Upper lobe of right lung (tissue), 1 donor: ENCODE data around the gene CAPN10. TPM values are rescaled to one million over a fixed set of nuclear protein-coding genes. Genes with fewer than 3 reads are reported as not detected.
A peak's percentile ranks its signal among the peaks of the same experiment; 100 is the strongest.

ENCODE experiments used
- ATAC-seq: fragments of 200-7000 bp; cut with Tn5 transposase; one replicate; pipeline ENCODE4 v1.9.1; 2020; ENCODE audit warnings: mild to moderate bottlenecking, moderate library complexity
- DNase-seq: peaks from one replicate; pipeline ENCODE4 v3.0.0-alpha.2; 2020
- H3K27ac ChIP-seq: fragments of 200-600 bp; one replicate; pipeline ENCODE4 v1.8.0; 2022
- H3K27me3 ChIP-seq: fragments of 200-600 bp; one replicate; pipeline ENCODE4 v1.8.0; 2022; ENCODE audit warnings: mild to moderate bottlenecking
- H3K36me3 ChIP-seq: fragments of 200-600 bp; one replicate; pipeline ENCODE4 v1.8.0; 2022
- H3K4me1 ChIP-seq: fragments of 200-600 bp; one replicate; pipeline ENCODE4 v1.8.0; 2022
- H3K4me3 ChIP-seq: fragments of 200-600 bp; one replicate; pipeline ENCODE4 v1.8.0; 2022; ENCODE audit warnings: mild to moderate bottlenecking
- H3K9me3 ChIP-seq: fragments of 200-600 bp; one replicate; pipeline ENCODE4 v1.8.0; 2022
- CTCF ChIP-seq: fragments of 200-600 bp; IDR thresholded peaks from one replicate; pipeline ENCODE4 v1.8.0; 2022; ENCODE audit warnings: antibody characterized with exemption
- intact Hi-C: fragments of 100-400 bp; cut with DNase I; formaldehyde crosslinking; loops from one replicate; pipeline ENCODE4 v1.11.0; 2022
- total RNA-seq: library from RNA; stranded (reverse); fragmentation: NEBNext Ultra II Directional; extraction: Animal tissue kit (Norgen Biotek cat#: 25700); gene quantifications from one replicate; pipeline ENCODE4 v1.2.1, GENCODE V29; 2021
- donor health status: DM: no; HTN: yes; CAD: no; lungs with severe emphysema.

Gene CAPN10
- total RNA-seq, 1 donor from 2014 or later = 31.8 TPM

DNA sequence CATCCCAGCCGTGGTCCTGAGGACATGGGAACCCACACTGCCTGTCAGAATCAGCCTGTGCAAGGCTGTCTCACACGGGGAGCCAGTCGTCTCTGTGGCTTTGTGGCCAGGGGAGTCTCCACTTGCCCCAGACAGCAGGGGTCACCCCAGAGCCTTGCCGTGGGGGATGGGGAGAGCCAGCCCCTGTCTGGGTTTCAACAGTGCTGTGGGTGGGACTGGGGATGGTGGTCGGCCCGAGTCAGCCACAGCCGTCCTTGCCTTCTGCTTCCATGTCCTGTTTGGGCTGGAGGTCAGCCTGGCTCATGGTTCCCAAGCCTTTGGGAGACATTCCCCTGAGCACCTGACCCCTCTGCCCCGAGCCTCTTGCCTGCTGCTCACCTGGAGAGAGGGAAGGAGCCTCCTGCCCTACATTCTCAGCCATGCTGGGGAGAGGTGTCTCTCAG, 58.3 kb downstream of the CAPN10 start:
- no peaks in the 10 kb centered on the region for H3K9me3 ChIP-seq
- H3K36me3 ChIP-seq = no peaks in the 10 kb centered on the region
- DNase-seq (peak; percentile 38), ATAC-seq (no peak)
- no peak overlapping the region for H3K4me3 ChIP-seq
- H3K27ac ChIP-seq = no peak overlapping the region
- H3K27me3 ChIP-seq = peaks cover 29% of the 10 kb centered on the region
- intact Hi-C loops = no loop called here
- TF ChIP-seq CTCF = no peak
- no peaks in the 10 kb centered on the region for H3K4me1 ChIP-seq

GRCh38 chr2:240645346-240645745, 58.8 kb downstream of the CAPN10 start:
- Histone ChIP-seq H3K36me3 (no peaks in the 10 kb centered on the region), H3K27me3 (peaks cover 32% of the 10 kb centered on the region), H3K27ac (no peak overlapping the region), H3K4me3 (no peak overlapping the region), H3K9me3 (no peaks in the 10 kb centered on the region), H3K4me1 (no peaks in the 10 kb centered on the region)
- ATAC-seq (no peak), DNase-seq (peak; percentile 46)
- intact Hi-C loops = no loop called here
- TF ChIP-seq CTCF = no peak

- Histone ChIP-seq H3K36me3 (no peaks in the 10 kb centered on the region), H3K4me3 (no peak overlapping the region), H3K27ac (no peak overlapping the region), H3K9me3 (no peaks in the 10 kb centered on the region), H3K27me3 (peaks cover 36% of the 10 kb centered on the region), H3K4me1 (no peaks in the 10 kb centered on the region)
- intact Hi-C loops = no loop called here
- TF ChIP-seq CTCF = no peak
- ATAC-seq (no peak), DNase-seq (peak; percentile 47)
Observed at GRCh38 chr2:240645801-240646175, 59.3 kb downstream of the CAPN10 start.

- ATAC-seq (no peak), DNase-seq (no peak)
- intact Hi-C loops = no loop called here
- Histone ChIP-seq H3K27ac (no peak overlapping the region), H3K27me3 (peaks cover 38% of the 10 kb centered on the region), H3K9me3 (no peaks in the 10 kb centered on the region), H3K4me1 (no peaks in the 10 kb centered on the region), H3K36me3 (no peaks in the 10 kb centered on the region), H3K4me3 (no peak overlapping the region)
- no peak for TF ChIP-seq CTCF
Observed at GRCh38 chr2:240646176-240646899, 59.8 kb downstream of the CAPN10 start.

DNA sequence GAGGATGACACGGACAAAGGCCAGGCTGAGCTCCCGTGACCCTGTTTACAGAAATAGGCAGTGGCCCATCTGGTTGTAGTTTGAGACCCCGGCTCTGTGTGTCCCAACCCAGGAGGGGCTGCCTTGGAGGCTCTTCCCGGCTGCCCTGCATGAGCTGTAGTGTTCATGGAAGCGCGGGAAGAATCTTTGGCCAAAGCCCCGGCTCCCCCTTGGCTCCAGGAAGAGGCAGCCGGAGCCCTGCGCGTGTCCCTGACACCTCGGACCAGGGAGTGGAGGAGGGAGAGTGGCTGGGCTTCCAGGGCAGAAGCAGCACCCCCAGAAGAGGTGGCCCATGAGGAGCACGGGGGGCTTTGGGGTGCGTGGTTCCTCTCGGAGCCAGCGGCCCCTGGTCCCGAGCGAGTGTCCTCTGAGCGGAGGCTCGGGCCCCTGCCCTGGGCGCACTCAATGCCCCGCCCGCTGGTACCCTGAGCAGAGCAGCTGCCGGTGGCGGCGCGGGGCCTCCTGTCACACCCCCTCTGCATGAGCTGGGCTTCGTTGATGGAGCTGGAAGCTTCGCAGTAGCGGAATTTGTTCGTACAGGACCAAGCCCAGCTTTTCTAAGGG, 60.5 kb downstream of the CAPN10 start:
- ATAC-seq = no peak
- intact Hi-C loops = no loop called here
- Histone ChIP-seq H3K27ac (no peak overlapping the region), H3K27me3 (peaks cover 38% of the 10 kb centered on the region), H3K4me3 (no peak overlapping the region), H3K4me1 (no peaks in the 10 kb centered on the region), H3K9me3 (no peaks in the 10 kb centered on the region), H3K36me3 (no peaks in the 10 kb centered on the region)
- TF ChIP-seq CTCF = no peak
- DNase-seq = no peak
